C4-2B (cell line): Measurements from ENCODE around the gene SLC25A15.

Source experiments
- ZFX ChIP-seq: fragments of 450-650 bp; IDR thresholded peaks from 2 replicates; pipeline ENCODE4 v1.6.1; 2017
- TF ChIP-seq, protein P1 (sequence below): fragments of 450-650 bp; conservative IDR thresholded peaks from 2 replicates; pipeline ENCODE4 v1.5.1; 2017; ENCODE audit warnings: mild to moderate bottlenecking

DNA sequence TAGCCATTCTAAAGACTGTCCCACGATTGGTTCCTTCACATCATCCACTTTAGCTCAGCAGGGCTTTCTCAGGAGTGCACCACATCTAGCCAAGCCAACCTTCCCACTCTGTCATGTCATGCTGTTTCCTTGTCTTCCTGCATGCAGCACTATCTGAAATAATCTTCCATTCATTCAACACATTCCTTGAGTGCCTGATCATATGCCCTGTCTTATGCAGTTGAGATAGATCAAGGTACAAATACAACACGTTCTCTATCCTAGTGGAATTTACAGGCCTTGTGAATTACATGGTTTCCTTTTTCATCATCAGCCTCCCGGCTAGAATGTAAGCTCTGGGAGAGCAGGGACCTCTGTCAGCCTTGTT is 11.6 kb upstream of the SLC25A15 start:
- TF ChIP-seq, protein P1, sequence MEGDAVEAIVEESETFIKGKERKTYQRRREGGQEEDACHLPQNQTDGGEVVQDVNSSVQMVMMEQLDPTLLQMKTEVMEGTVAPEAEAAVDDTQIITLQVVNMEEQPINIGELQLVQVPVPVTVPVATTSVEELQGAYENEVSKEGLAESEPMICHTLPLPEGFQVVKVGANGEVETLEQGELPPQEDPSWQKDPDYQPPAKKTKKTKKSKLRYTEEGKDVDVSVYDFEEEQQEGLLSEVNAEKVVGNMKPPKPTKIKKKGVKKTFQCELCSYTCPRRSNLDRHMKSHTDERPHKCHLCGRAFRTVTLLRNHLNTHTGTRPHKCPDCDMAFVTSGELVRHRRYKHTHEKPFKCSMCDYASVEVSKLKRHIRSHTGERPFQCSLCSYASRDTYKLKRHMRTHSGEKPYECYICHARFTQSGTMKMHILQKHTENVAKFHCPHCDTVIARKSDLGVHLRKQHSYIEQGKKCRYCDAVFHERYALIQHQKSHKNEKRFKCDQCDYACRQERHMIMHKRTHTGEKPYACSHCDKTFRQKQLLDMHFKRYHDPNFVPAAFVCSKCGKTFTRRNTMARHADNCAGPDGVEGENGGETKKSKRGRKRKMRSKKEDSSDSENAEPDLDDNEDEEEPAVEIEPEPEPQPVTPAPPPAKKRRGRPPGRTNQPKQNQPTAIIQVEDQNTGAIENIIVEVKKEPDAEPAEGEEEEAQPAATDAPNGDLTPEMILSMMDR, result peak; percentile 15; the same call in 1 of the 2 replicates
- TF ChIP-seq ZFX, result no peak
